ENCODE measurements around the gene MLH3.

DNA sequence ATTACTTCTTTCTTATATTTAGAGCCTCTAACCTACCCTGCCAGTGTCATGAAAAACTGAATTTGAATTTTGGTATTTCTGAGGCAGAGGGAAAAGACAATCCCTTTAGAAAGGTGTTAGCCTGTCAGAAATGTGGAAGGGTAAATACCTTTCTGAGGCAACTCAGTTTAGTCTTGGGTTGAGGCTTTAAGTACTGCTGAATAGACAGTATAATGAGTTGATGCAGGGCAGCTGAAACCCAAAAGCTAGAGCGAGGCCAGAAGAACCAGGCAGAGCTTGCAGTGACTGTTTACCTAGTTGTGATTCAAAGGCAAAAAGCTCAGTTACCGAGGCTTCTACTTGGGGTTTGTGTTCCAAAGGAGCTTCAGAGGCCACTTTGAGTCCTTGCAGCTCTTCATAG lies 36.9 kb upstream of the MLH3 start:
- TF ChIP-seq, protein P1, sequence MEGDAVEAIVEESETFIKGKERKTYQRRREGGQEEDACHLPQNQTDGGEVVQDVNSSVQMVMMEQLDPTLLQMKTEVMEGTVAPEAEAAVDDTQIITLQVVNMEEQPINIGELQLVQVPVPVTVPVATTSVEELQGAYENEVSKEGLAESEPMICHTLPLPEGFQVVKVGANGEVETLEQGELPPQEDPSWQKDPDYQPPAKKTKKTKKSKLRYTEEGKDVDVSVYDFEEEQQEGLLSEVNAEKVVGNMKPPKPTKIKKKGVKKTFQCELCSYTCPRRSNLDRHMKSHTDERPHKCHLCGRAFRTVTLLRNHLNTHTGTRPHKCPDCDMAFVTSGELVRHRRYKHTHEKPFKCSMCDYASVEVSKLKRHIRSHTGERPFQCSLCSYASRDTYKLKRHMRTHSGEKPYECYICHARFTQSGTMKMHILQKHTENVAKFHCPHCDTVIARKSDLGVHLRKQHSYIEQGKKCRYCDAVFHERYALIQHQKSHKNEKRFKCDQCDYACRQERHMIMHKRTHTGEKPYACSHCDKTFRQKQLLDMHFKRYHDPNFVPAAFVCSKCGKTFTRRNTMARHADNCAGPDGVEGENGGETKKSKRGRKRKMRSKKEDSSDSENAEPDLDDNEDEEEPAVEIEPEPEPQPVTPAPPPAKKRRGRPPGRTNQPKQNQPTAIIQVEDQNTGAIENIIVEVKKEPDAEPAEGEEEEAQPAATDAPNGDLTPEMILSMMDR (conservative IDR thresholded peaks at IDR 0.05; ENCODE audit: low read length): no peak
- TF ChIP-seq EZH2phosphoT487 (IDR thresholded peaks at IDR 0.05; ENCODE audit: borderline replicate concordance, low read depth, low read length): no peak

Data from OCI-LY7 (cell line).